HEK293T (cell line): ENCODE results near the gene TAP1.
A peak's percentile ranks its signal among the peaks of the same experiment; 100 is the strongest.

Source experiments
- CTCF ChIA-PET: fragments of 350-600 bp; formaldehyde crosslinking; extraction: SDS; loops from one replicate; lab custom pipeline; 2021; ENCODE audit warnings: antibody characterized with exemption, inconsistent platforms; lab: Yijun Ruan, JAX
- POLR2A ChIA-PET: fragments of 350-600 bp; formaldehyde crosslinking; extraction: SDS; loops from one replicate; lab custom pipeline; 2020; ENCODE audit warnings: antibody characterized with exemption, inconsistent platforms; lab: Yijun Ruan, JAX
- DNase-seq: peaks from one replicate; pipeline ENCODE4 v3.0.0; 2012; ENCODE audit warnings: mixed read lengths; ENCODE audit errors: extremely low spot score
- ARNT ChIP-seq: fragments of 450-650 bp; IDR thresholded peaks from 2 replicates; pipeline ENCODE4 v1.6.1; 2017; ENCODE audit warnings: mild to moderate bottlenecking
- BHLHE40 ChIP-seq: fragments of 450-650 bp; IDR thresholded peaks from 2 replicates; pipeline ENCODE4 v1.6.1; 2016; ENCODE audit warnings: mild to moderate bottlenecking, moderate library complexity, borderline replicate concordance
- CTBP1 ChIP-seq: fragments of 450-650 bp; IDR thresholded peaks from 2 replicates; pipeline ENCODE4 v1.6.1; 2016; ENCODE audit warnings: borderline replicate concordance
- ELF4 ChIP-seq: fragments of 450-650 bp; IDR thresholded peaks from 2 replicates; pipeline ENCODE4 v1.6.1; 2017; ENCODE audit warnings: antibody characterized with exemption
- FOXA1 ChIP-seq: fragments of 450-650 bp; IDR thresholded peaks from 2 replicates; pipeline ENCODE4 v1.6.1; 2016; ENCODE audit warnings: mild to moderate bottlenecking
- FOXK2 ChIP-seq: fragments of 450-650 bp; IDR thresholded peaks from 2 replicates; pipeline ENCODE4 v1.6.1; 2016; ENCODE audit warnings: mild to moderate bottlenecking
- FOXM1 ChIP-seq: fragments of 450-650 bp; IDR thresholded peaks from 2 replicates; pipeline ENCODE4 v1.6.1; 2017; ENCODE audit warnings: mild to moderate bottlenecking, borderline replicate concordance
- HDGF ChIP-seq: fragments of 450-650 bp; IDR thresholded peaks from 2 replicates; pipeline ENCODE4 v1.6.1; 2017; ENCODE audit warnings: antibody characterized with exemption, borderline replicate concordance
- L3MBTL2 ChIP-seq: fragments of 450-650 bp; conservative IDR thresholded peaks from 2 replicates; pipeline ENCODE4 v1.6.1; 2016; ENCODE audit warnings: mild to moderate bottlenecking
- LEF1 ChIP-seq: fragments of 450-650 bp; IDR thresholded peaks from 2 replicates; pipeline ENCODE4 v1.6.1; 2017; ENCODE audit warnings: mild to moderate bottlenecking, borderline replicate concordance
- NFRKB ChIP-seq: fragments of 450-650 bp; IDR thresholded peaks from 2 replicates; pipeline ENCODE4 v1.6.1; 2016; ENCODE audit warnings: mild to moderate bottlenecking, moderate library complexity
- SP1 ChIP-seq: fragments of 450-650 bp; IDR thresholded peaks from 2 replicates; pipeline ENCODE4 v1.6.1; 2017
- SUZ12 ChIP-seq: fragments of 450-650 bp; IDR thresholded peaks from 2 replicates; pipeline ENCODE4 v1.6.1; 2016; ENCODE audit warnings: mild to moderate bottlenecking
- TARDBP ChIP-seq: fragments of 450-650 bp; IDR thresholded peaks from 2 replicates; pipeline ENCODE4 v1.6.1; 2016
- ZNF384 ChIP-seq: fragments of 450-650 bp; IDR thresholded peaks from 2 replicates; pipeline ENCODE4 v1.6.1; 2016
- TF ChIP-seq, protein P1 (sequence below): fragments of 450-650 bp; IDR thresholded peaks from 2 replicates; pipeline ENCODE4 v1.6.1; 2016

The TAP1 gene, protein sequence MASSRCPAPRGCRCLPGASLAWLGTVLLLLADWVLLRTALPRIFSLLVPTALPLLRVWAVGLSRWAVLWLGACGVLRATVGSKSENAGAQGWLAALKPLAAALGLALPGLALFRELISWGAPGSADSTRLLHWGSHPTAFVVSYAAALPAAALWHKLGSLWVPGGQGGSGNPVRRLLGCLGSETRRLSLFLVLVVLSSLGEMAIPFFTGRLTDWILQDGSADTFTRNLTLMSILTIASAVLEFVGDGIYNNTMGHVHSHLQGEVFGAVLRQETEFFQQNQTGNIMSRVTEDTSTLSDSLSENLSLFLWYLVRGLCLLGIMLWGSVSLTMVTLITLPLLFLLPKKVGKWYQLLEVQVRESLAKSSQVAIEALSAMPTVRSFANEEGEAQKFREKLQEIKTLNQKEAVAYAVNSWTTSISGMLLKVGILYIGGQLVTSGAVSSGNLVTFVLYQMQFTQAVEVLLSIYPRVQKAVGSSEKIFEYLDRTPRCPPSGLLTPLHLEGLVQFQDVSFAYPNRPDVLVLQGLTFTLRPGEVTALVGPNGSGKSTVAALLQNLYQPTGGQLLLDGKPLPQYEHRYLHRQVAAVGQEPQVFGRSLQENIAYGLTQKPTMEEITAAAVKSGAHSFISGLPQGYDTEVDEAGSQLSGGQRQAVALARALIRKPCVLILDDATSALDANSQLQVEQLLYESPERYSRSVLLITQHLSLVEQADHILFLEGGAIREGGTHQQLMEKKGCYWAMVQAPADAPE

DNA sequence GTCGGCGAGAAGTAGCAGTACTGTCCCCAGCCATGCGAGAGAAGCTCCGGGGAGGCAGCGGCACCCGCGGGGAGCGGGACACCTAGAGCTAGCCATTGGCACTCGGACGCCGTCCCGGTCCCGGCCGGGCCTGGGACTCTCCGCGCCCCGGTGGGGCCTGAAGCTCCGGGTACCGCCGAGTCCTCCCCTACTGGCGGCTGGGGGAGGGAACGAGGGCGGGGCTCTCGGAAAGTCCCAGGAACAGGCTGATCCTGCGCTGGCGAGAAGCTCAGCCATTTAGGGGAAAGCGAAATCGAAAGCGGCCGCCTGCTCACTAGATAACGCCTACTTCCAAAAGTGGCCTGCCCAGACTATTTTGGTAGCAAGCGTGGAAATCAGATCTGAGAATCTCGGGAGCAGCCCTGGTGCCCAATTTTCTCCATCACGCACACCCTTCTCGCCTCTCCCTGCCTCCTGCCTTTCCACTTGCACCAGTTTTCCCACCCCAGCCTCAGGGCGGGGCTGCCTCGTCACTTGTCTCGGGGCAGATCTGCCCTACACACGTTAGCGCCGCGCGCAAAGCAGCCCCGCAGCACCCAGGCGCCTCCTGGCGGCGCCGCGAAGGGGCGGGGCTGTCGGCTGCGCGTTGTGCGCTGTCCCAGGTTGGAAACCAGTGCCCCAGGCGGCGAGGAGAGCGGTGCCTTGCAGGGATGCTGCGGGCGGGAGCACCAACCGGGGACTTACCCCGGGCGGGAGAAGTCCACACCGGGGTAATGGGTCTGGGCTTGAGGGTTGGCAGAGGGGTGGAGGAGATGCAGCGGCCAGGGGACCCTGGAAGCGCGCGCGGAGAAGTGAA lies at the start of gene TAP1, which contains the start of gene PSMB9:
TAP1 (minus strand) TSS at position 164 of the 835 bp plus-strand sequence; CDS start at position 96, 68 bp downstream.
PSMB9 (plus strand) TSS at position 652 of the 835 bp plus-strand sequence; CDS start at position 690, 38 bp downstream.
- DNase-seq, result peak; percentile 97
- ChIA-PET CTCF (interaction anchor here (0.5 to 3.9 kb wide), 4 partner anchors 8 to 68 kb away, joined by 3 to 41 read pairs (median 7); partner anchors contain the start of gene TAP2), POLR2A (interaction anchor here (0.6 to 5.3 kb wide), 12 partner anchors 9 to 658 kb away, joined by 3 to 54 read pairs (median 4); partner anchors contain the start of genes PSMB8 and TAP2)
- TF ChIP-seq L3MBTL2, result peak; percentile 80
- TF ChIP-seq LEF1, result no peak
- no peak for TF ChIP-seq CTBP1
- no peak for TF ChIP-seq NFRKB
- TF ChIP-seq TARDBP, result no peak
- TF ChIP-seq BHLHE40, result no peak

DNA sequence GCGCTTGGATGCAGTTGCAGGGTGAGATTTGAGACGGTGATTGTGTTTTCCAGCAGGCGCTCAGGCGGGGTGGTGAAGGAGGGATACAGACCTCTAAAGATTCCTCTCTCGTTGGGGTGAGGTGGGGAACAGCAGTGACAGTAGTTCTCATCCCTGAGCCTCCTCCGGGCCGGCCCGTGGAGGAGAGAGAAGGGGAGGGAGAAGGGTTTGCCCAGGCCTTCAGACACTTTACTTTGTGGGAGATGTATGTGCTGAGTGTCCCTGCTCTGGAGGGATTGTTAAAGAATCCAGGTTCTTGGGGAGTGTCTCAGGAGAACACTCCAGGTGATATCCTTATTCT lies 41.5 kb upstream of the TAP1 start:
- DNase-seq, result no peak
- no peak for TF ChIP-seq NFRKB
- POLR2A ChIA-PET, result interaction anchor here (0.8 to 5.8 kb wide), 21 partner anchors 9 to 235 kb away, joined by 3 to 166 read pairs (median 8); partner anchors contain the start of genes BRD2, HLA-DMA, HLA-DMB and TAP2
- CTCF ChIA-PET, result interaction anchor here (0.5 to 2.0 kb wide), 6 partner anchors 16 to 90 kb away, joined by 3 to 18 read pairs (median 6); partner anchors contain the start of genes HLA-DMA and TAP2

DNA sequence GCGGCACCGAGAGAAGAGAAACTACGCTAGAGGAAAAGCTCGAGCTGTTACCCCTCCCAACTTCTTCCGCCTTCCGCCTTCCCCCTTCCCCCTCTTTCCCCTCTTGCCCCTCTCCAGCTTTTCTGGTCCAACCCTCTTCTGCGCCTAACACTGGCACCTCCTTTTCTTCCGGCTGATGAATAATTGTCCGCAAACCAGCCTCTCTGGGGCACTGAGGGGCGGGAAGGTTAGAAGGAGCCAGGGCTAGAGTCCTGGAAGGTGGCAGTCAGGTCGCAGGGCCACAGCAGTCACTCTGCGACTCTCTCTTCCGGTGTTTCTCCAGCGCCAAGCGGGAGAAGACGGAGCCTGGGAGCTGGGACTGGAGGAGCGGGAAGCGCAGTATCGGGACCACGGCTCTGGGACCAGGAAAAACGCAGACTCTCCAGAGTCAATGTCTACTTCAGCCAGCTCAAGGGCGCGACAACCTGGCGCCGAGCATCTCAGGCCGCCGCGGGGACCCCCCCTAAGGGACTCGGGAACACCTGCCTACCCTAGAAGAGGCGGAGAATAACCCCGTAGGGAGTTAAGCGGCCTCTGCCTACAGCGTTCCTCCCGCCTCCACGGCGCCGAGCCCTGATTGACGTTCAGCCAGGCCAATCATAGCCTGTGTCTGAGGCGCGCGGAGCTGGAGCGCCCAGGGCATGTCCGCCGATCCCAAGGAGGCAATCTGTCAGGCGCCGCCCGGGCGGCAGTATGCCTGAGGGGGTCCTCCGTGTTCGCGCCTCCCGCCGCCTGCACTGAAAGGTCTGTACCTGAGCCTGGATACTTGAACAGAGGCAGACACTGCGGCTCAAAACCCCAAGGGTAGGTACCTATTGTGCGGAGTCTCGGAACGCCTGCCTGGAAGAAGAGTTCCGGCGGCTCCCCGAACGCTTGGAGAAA lies 40.8 kb upstream of the TAP1 start:
- TF ChIP-seq ZNF384, result no peak
- peak; percentile 37; the same call in 1 of the 2 replicates for TF ChIP-seq ELF4
- TF ChIP-seq NFRKB, result no peak
- TF ChIP-seq, protein P1, sequence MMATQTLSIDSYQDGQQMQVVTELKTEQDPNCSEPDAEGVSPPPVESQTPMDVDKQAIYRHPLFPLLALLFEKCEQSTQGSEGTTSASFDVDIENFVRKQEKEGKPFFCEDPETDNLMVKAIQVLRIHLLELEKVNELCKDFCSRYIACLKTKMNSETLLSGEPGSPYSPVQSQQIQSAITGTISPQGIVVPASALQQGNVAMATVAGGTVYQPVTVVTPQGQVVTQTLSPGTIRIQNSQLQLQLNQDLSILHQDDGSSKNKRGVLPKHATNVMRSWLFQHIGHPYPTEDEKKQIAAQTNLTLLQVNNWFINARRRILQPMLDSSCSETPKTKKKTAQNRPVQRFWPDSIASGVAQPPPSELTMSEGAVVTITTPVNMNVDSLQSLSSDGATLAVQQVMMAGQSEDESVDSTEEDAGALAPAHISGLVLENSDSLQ, result peak; percentile 99
- TF ChIP-seq SUZ12, result no peak
- TF ChIP-seq CTBP1, result peak; percentile 30; the same call in 1 of the 2 replicates
- TF ChIP-seq FOXA1, result no peak
- ChIA-PET CTCF (interaction anchor here (0.5 to 2.0 kb wide), 6 partner anchors 16 to 90 kb away, joined by 3 to 18 read pairs (median 6); partner anchors contain the start of genes HLA-DMA and TAP2), POLR2A (interaction anchor here (0.7 to 5.8 kb wide), 30 partner anchors 8 to 424 kb away, joined by 3 to 166 read pairs (median 5); partner anchors contain the start of genes BRD2, HLA-DMA, HLA-DMB and TAP2)
- peak; percentile 99 for DNase-seq

DNA sequence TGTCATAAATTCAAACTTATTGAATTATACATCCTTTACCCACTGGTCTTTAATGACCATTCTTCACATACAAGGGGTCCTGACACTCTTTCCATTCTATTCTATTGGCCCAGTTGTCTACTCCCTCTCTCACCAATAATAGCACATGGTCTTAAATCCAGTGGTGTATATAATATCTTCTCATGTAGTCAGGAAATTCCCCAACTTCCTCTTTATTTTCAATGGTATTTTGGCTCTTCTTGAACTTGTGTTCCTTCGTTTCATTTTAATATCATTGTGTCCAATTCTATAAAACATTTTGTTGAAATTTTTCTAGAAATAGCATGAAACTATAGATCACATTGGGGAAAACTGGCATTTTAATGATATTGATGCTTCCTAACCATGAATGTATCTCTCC lies 37.3 kb upstream of the TAP1 start:
- POLR2A ChIA-PET, result interaction anchor here (5.8 kb wide), 1 partner anchor 79 kb away, joined by 166 read pairs; the partner anchor contains the start of gene BRD2
- no peak for TF ChIP-seq LEF1
- no peak for DNase-seq
- CTCF ChIA-PET, result interaction anchor here (1.3 kb wide), 1 partner anchor 94 kb away, joined by 6 read pairs; no protein-coding TSS in a partner anchor

DNA sequence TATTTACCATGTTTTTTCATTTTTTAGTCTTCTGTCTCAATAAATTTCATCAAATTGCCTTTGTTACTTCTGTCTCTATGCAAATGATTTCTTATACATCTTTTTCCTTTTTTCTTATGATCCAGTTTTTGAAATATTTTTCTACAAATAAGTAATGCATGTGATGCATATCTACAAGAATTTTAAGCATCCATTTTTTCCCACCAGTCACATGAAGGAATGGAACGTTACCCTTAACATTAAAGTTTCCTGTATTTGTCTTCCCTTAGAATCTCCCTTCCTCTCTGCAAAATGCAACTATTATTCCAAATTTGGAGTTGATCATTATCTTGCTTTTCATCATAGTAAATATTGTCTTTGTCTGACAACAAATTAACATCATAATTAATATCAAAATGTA lies 36.0 kb upstream of the TAP1 start:
- ChIA-PET CTCF (interaction anchor here (1.3 kb wide), 1 partner anchor 95 kb away, joined by 6 read pairs; no protein-coding TSS in a partner anchor), POLR2A (no interaction called here)
- TF ChIP-seq HDGF (no peak), ZNF384 (no peak), L3MBTL2 (no peak), CTBP1 (no peak), NFRKB (no peak), FOXA1 (no peak), FOXM1 (no peak), LEF1 (no peak), SP1 (no peak), SUZ12 (no peak), FOXK2 (no peak), BHLHE40 (no peak), ELF4 (no peak), TARDBP (no peak), ARNT (no peak)
- TF ChIP-seq, protein P1, result no peak
- DNase-seq, result no peak
